Endodermal cell (in vitro differentiated cells): ENCODE measurements around the gene UNC13C. TPM values are rescaled to one million over a fixed set of nuclear protein-coding genes. Genes with fewer than 3 reads are reported as not detected.

Experiments used
- DNase-seq: peaks from one replicate; pipeline ENCODE4 v3.0.0-alpha.2; 2017
- H3K27ac ChIP-seq: 2 replicates; pipeline ENCODE4 v1.5.1; 2013; ENCODE audit warnings: mild to moderate bottlenecking, low read depth, low read length, moderate library complexity
- H3K27me3 ChIP-seq: 2 replicates; pipeline ENCODE4 v1.6.1; 2013; ENCODE audit warnings: mild to moderate bottlenecking, low read length, moderate library complexity; ENCODE audit not compliant: insufficient read depth, control insufficient read depth, poor library complexity, severe bottlenecking
- H3K36me3 ChIP-seq: 2 replicates; pipeline ENCODE4 v1.7.0; 2013; ENCODE audit warnings: mild to moderate bottlenecking, low read length, moderate library complexity; ENCODE audit not compliant: control insufficient read depth, insufficient read depth
- H3K4me1 ChIP-seq: one replicate; pipeline ENCODE4 v1.7.0; 2013; ENCODE audit warnings: low read length; ENCODE audit not compliant: control insufficient read depth, insufficient read depth
- H3K4me3 ChIP-seq: 2 replicates; pipeline ENCODE4 v1.5.1; 2013; ENCODE audit warnings: mild to moderate bottlenecking, low read length, moderate library complexity
- H3K9ac ChIP-seq: 2 replicates; pipeline ENCODE4 v1.6.1; 2013; ENCODE audit warnings: mild to moderate bottlenecking, low read length, moderate library complexity; ENCODE audit not compliant: poor library complexity, severe bottlenecking; ENCODE audit errors: extremely low read depth
- H3K9me3 ChIP-seq: 2 replicates; pipeline ENCODE4 v1.6.1; 2013; ENCODE audit warnings: mild to moderate bottlenecking, low read length, moderate library complexity; ENCODE audit not compliant: control insufficient read depth
- H3K27ac Mint-ChIP-seq: 2 replicates; pipeline ENCODE4 v1.8.0; 2020; ENCODE audit warnings: mixed read lengths
- H3K27me3 Mint-ChIP-seq: 2 replicates; pipeline ENCODE4 v1.8.0; 2021; ENCODE audit warnings: mild to moderate bottlenecking, mixed read lengths; ENCODE audit not compliant: insufficient read depth
- H3K36me3 Mint-ChIP-seq: 2 replicates; pipeline ENCODE4 v1.8.0; 2020; ENCODE audit warnings: low read depth, mixed read lengths
- H3K4me1 Mint-ChIP-seq: 2 replicates; pipeline ENCODE4 v1.8.0; 2020; ENCODE audit warnings: mixed read lengths
- H3K4me3 Mint-ChIP-seq: 2 replicates; pipeline ENCODE4 v1.8.0; 2020; ENCODE audit warnings: mild to moderate bottlenecking, moderate library complexity, mixed read lengths
- H3K9me3 Mint-ChIP-seq: 2 replicates; pipeline ENCODE4 v1.8.0; 2020; ENCODE audit warnings: mild to moderate bottlenecking, mixed read lengths
- WGBS, 2 experiments: methylation state at CpG; one replicate each; pipeline versions ENCODE4 v1.1.5 to v1.1.7; 2013; ENCODE audit warnings: missing lambda C conversion rate in 2 of 2, mixed read lengths in 1 of 2; ENCODE audit not compliant: insufficient coverage in 1 of 2, insufficient read length in 1 of 2; 5-methylcytosine and 5-hydroxymethylcytosine counted together
- total RNA-seq, 2 donors: library from RNA; stranded (reverse); fragmentation: NEBNext Ultra II Directional in 1 of 2; extraction: Animal tissue kit (Norgen Biotek cat#: 25700) in 1 of 2; gene quantifications; 2 replicates in 1 of 2; 3 replicates in 1 of 2; pipeline ENCODE4 v1.2.1, GENCODE V29; 2021
- TF ChIP-seq, protein P1 (sequence below): fragments of 200-600 bp; sonication (generic); conservative IDR thresholded peaks from 2 replicates; pipeline ENCODE4 v1.5.0; 2021; ENCODE audit warnings: antibody characterized with exemption, mild to moderate bottlenecking

The UNC13C gene
- total RNA-seq, 2 donors from 2014 or later = 7.2 to 19.9 TPM

DNA sequence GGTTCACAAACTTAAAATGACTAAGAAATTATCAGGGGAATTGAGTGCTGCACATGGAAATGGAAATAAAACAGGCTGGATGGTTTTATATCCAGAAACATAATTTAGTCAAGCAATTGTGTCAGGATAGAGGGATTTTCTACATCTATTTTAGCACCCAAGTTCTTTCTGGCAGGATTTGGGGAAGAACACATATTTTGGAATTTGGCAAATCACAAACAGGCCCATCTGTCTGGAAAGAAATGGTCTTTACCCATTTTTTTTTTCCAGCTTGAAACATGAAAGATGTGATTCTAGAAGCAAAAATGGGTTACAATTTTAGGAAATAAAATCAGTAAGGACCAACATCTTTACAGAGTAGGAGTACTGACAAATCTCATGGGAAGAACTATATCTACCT lies 14.4 kb upstream of the UNC13C start:
- Histone ChIP-seq H3K9me3 (no peaks in the 10 kb centered on the region), H3K4me3 (no peak overlapping the region), H3K4me1 (no peaks in the 10 kb centered on the region), H3K27ac (no peak overlapping the region), H3K36me3 (no peaks in the 10 kb centered on the region), H3K27me3 (no peaks in the 10 kb centered on the region), H3K9ac (no peak overlapping the region)
- H3K4me1 Mint-ChIP-seq = peaks cover 23% of the 10 kb centered on the region
- no peak overlapping the region for H3K4me3 Mint-ChIP-seq
- H3K27me3 Mint-ChIP-seq = no peaks in the 10 kb centered on the region
- H3K9me3 Mint-ChIP-seq = no peaks in the 10 kb centered on the region
- TF ChIP-seq, protein P1, sequence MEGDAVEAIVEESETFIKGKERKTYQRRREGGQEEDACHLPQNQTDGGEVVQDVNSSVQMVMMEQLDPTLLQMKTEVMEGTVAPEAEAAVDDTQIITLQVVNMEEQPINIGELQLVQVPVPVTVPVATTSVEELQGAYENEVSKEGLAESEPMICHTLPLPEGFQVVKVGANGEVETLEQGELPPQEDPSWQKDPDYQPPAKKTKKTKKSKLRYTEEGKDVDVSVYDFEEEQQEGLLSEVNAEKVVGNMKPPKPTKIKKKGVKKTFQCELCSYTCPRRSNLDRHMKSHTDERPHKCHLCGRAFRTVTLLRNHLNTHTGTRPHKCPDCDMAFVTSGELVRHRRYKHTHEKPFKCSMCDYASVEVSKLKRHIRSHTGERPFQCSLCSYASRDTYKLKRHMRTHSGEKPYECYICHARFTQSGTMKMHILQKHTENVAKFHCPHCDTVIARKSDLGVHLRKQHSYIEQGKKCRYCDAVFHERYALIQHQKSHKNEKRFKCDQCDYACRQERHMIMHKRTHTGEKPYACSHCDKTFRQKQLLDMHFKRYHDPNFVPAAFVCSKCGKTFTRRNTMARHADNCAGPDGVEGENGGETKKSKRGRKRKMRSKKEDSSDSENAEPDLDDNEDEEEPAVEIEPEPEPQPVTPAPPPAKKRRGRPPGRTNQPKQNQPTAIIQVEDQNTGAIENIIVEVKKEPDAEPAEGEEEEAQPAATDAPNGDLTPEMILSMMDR = no peak
- H3K36me3 Mint-ChIP-seq = no peaks in the 10 kb centered on the region
- DNase-seq = no peak
- no peak overlapping the region for H3K27ac Mint-ChIP-seq

DNA sequence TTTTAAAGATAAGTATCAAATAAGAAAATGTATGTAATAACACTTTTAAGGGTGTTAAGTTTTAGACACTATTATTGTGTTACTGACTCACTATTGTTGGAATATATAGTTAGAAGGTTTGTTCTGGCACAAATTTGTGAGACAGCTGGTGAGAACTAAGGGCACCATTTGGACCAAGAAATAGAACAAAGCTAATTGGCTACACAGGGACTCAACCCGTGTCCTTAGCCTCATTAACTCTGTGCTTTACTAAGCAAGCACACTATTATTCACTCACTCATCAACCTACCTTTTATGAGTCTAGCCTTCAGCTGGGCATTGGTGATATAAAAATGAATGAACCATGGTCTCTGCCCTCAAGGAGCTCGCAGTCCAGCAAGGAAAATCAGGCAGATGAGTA lies 4.1 kb upstream of the UNC13C start:
- H3K9ac ChIP-seq = no peak overlapping the region
- H3K27ac Mint-ChIP-seq = no peak overlapping the region
- H3K36me3 ChIP-seq = no peaks in the 10 kb centered on the region
- no peaks in the 10 kb centered on the region for H3K36me3 Mint-ChIP-seq
- H3K4me1 ChIP-seq = peaks cover 4% of the 10 kb centered on the region
- H3K4me1 Mint-ChIP-seq = peaks cover 9% of the 10 kb centered on the region
- 94 to 96% methylated on average over 2 of the region's 2 CpGs for WGBS, 2 experiments
- H3K27ac ChIP-seq = no peak overlapping the region
- no peaks in the 10 kb centered on the region for H3K9me3 ChIP-seq
- TF ChIP-seq, protein P1 = no peak
- no peak for DNase-seq
- H3K9me3 Mint-ChIP-seq = no peaks in the 10 kb centered on the region
- H3K4me3 Mint-ChIP-seq = no peak overlapping the region
- H3K4me3 ChIP-seq = no peak overlapping the region
- H3K27me3 Mint-ChIP-seq = peaks cover 19% of the 10 kb centered on the region
- peaks cover 16% of the 10 kb centered on the region for H3K27me3 ChIP-seq

DNA sequence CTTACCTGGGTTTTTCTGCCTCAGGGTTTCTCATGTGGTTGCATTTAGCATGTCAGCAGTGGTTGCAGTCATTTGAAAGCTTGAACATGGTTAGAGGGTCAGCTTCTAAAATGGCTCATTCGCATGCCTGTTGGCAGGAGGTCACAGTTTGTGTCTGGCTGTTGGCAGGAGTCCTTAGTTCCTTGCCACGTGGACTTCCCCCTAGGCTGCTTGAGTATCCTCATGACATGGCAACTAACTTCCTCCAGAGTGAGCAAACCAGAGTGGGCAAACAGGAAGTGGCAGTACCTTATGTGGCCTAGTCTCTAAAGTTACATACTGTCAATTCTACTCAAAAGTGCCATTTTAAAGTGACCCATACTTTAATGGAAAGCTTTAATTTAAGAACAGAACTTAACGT lies 3.4 kb upstream of the UNC13C start:
- no peak overlapping the region for H3K27ac Mint-ChIP-seq
- Histone ChIP-seq H3K27me3 (peaks cover 21% of the 10 kb centered on the region), H3K4me3 (no peak overlapping the region), H3K9me3 (no peaks in the 10 kb centered on the region), H3K9ac (no peak overlapping the region), H3K27ac (no peak overlapping the region), H3K4me1 (peaks cover 4% of the 10 kb centered on the region), H3K36me3 (no peaks in the 10 kb centered on the region)
- DNase-seq = no peak
- TF ChIP-seq, protein P1 = no peak
- peaks cover 12% of the 10 kb centered on the region for H3K4me1 Mint-ChIP-seq
- WGBS, 2 experiments = 83 to 96% methylated on average over 3 of the region's 3 CpGs
- peaks cover 23% of the 10 kb centered on the region for H3K27me3 Mint-ChIP-seq
- H3K9me3 Mint-ChIP-seq = no peaks in the 10 kb centered on the region
- no peak overlapping the region for H3K4me3 Mint-ChIP-seq
- no peaks in the 10 kb centered on the region for H3K36me3 Mint-ChIP-seq
